IMR-90 (cell line): ENCODE measurements around the gene DUS3L. TPM values are rescaled to one million over a fixed set of nuclear protein-coding genes. Genes with fewer than 3 reads are reported as not detected.

Experiments used
- ATAC-seq: fragments of 200-7000 bp; cut with Tn5 transposase; 2 replicates; pipeline ENCODE4 v1.9.1; 2020; ENCODE audit warnings: low read depth, mild to moderate bottlenecking, moderate library complexity
- BruUV-seq: library from RNA; stranded (reverse); fragments of 400-500 nt; replicated peaks from 2 replicates; lab custom pipeline; 2021; lab: Mats Ljungman, UMichigan
- CTCF ChIA-PET: fragments of 300-600 bp; formaldehyde crosslinking; extraction: SDS; loops from one replicate; lab custom pipeline; 2021; ENCODE audit warnings: antibody characterized with exemption; lab: Yijun Ruan, JAX
- POLR2A ChIA-PET: fragments of 300-600 bp; sonication (Branson Sonifier 250); formaldehyde crosslinking; loops from one replicate; lab custom pipeline; 2022; ENCODE audit warnings: antibody characterized with exemption; ENCODE audit not compliant: unreplicated experiment; lab: Charles Lee
- DNase-seq: peaks from one replicate; pipeline ENCODE4 v3.0.0; 2013
- H2AFZ ChIP-seq: replicated peaks from 2 replicates; pipeline ENCODE3; 2013; ENCODE audit warnings: low read length, mild to moderate bottlenecking; ENCODE audit not compliant: poor library complexity
- H2AK5ac ChIP-seq: 2 replicates; pipeline ENCODE4 v1.6.1; 2013; ENCODE audit warnings: low read depth, low read length, inconsistent platforms
- H2AK9ac ChIP-seq: replicated peaks from 2 replicates; pipeline ENCODE3; 2013; ENCODE audit warnings: mild to moderate bottlenecking, low read depth, low read length, moderate library complexity; ENCODE audit not compliant: poor library complexity
- H2BK120ac ChIP-seq: 2 replicates; pipeline ENCODE4 v1.6.1; 2013; ENCODE audit warnings: low read depth, low read length, inconsistent platforms
- H2BK15ac ChIP-seq: 3 replicates; pipeline ENCODE4 v1.6.1; 2013; ENCODE audit warnings: low read depth, low read length, inconsistent platforms
- H2BK20ac ChIP-seq: 2 replicates; pipeline ENCODE4 v1.6.1; 2013; ENCODE audit warnings: low read depth, mild to moderate bottlenecking, inconsistent platforms, low read length, moderate library complexity
- H2BK5ac ChIP-seq: 2 replicates; pipeline ENCODE4 v1.6.1; 2013; ENCODE audit warnings: mild to moderate bottlenecking, low read depth, low read length, inconsistent platforms; ENCODE audit not compliant: poor library complexity, severe bottlenecking
- H3K14ac ChIP-seq: replicated peaks from 2 replicates; pipeline ENCODE4 v1.6.1; 2013; ENCODE audit warnings: low read depth, low read length, inconsistent platforms
- H3K18ac ChIP-seq: 2 replicates; pipeline ENCODE4 v1.6.1; 2013; ENCODE audit warnings: low read depth, low read length, control low read depth
- H3K23ac ChIP-seq: 2 replicates; pipeline ENCODE4 v1.6.1; 2013; ENCODE audit warnings: low read depth, low read length, inconsistent platforms
- H3K27ac ChIP-seq: 2 replicates; pipeline ENCODE4 v1.5.1; 2013; ENCODE audit warnings: mild to moderate bottlenecking, control low read depth, low read length; ENCODE audit not compliant: insufficient read depth
- H3K27me3 ChIP-seq: 2 replicates; pipeline ENCODE4 v1.6.1; 2013; ENCODE audit warnings: low read length; ENCODE audit not compliant: control insufficient read depth, insufficient read depth
- H3K36me3 ChIP-seq: 2 replicates; pipeline ENCODE4 v1.6.1; 2013; ENCODE audit warnings: low read length, mixed read lengths; ENCODE audit not compliant: control insufficient read depth, insufficient read depth
- H3K4ac ChIP-seq: 2 replicates; pipeline ENCODE4 v1.6.1; 2013; ENCODE audit warnings: low read depth, low read length, inconsistent platforms
- H3K4me1 ChIP-seq: 2 replicates; pipeline ENCODE4 v1.6.1; 2013; ENCODE audit warnings: low read length, mixed read lengths; ENCODE audit not compliant: control insufficient read depth, insufficient read depth
- H3K4me2 ChIP-seq: 2 replicates; pipeline ENCODE4 v1.6.1; 2013; ENCODE audit warnings: low read depth, mild to moderate bottlenecking, control low read depth, low read length, moderate library complexity
- H3K4me3 ChIP-seq: 2 replicates; pipeline ENCODE4 v1.5.1; 2013; ENCODE audit warnings: low read depth, mild to moderate bottlenecking, control low read depth, low read length, moderate library complexity; ENCODE audit not compliant: insufficient read depth
- H3K56ac ChIP-seq: 2 replicates; pipeline ENCODE4 v1.6.1; 2013; ENCODE audit warnings: low read length, inconsistent platforms; ENCODE audit not compliant: insufficient read depth; ENCODE audit errors: extremely low read depth
- H3K79me1 ChIP-seq, 2 experiments: 2 replicates each; pipeline ENCODE4 v1.6.1; 2013; ENCODE audit warnings: low read length in 2 of 2, inconsistent platforms in 1 of 2, low read depth in 1 of 2
- H3K9ac ChIP-seq: 2 replicates; pipeline ENCODE4 v1.6.1; 2013; ENCODE audit warnings: low read depth, low read length, control low read depth
- H3K9me1 ChIP-seq: 2 replicates; pipeline ENCODE4 v1.6.1; 2013; ENCODE audit warnings: low read length, inconsistent platforms; ENCODE audit not compliant: insufficient read depth
- H3K9me3 ChIP-seq: 2 replicates; pipeline ENCODE4 v1.6.1; 2013; ENCODE audit warnings: low read length; ENCODE audit not compliant: control insufficient read depth, insufficient read depth
- H4K20me1 ChIP-seq: 2 replicates; pipeline ENCODE4 v1.6.1; 2013; ENCODE audit warnings: low read length, inconsistent platforms; ENCODE audit not compliant: insufficient read depth
- H4K5ac ChIP-seq: 2 replicates; pipeline ENCODE4 v1.6.1; 2013; ENCODE audit warnings: mild to moderate bottlenecking, low read depth, low read length, control low read depth
- H4K8ac ChIP-seq, 2 experiments: 2 replicates each; pipeline ENCODE4 v1.6.1; 2013; ENCODE audit warnings: low read depth in 2 of 2, low read length in 2 of 2, control low read depth in 1 of 2, inconsistent platforms in 1 of 2
- H4K91ac ChIP-seq: 2 replicates; pipeline ENCODE4 v1.6.1; 2013; ENCODE audit warnings: low read depth, low read length, inconsistent platforms; ENCODE audit not compliant: insufficient read depth
- CEBPB ChIP-seq: IDR thresholded peaks from 2 replicates; pipeline ENCODE4 v1.6.1; 2012; ENCODE audit warnings: low read depth, low read length, improper control_type of control experiment
- WGBS, 2 experiments: methylation state at CpG; one replicate each; pipeline versions ENCODE4 v1.1.5 to v1.1.7; 2013; ENCODE audit warnings: missing lambda C conversion rate in 2 of 2; ENCODE audit not compliant: insufficient read length in 1 of 2; ENCODE audit errors: extremely low coverage in 2 of 2; 5-methylcytosine and 5-hydroxymethylcytosine counted together
- dilution Hi-C: fragments of 300-500 bp; cut with HindIII; formaldehyde crosslinking; loops from one replicate; pipeline ENCODE4 v1.14.3; 2018; ENCODE audit warnings: low sequenced_read_pairs; ENCODE audit not compliant: unreplicated experiment
- in situ Hi-C: fragments of 300-500 bp; cut with MboI; formaldehyde crosslinking; loops from 3 replicates; pipeline ENCODE4 v1.14.3; 2019; ENCODE audit warnings: low sequenced_read_pairs, inconsistent platforms, mixed read lengths
- intact Hi-C: fragments of 100-400 bp; cut with micrococcal nuclease; formaldehyde crosslinking; loops from 2 replicates; pipeline ENCODE4 v1.10.0; 2022
- polyA plus RNA-seq, 3 experiments: library from polyadenylated mRNA; depleted of rRNA; stranded (reverse); fragments of >200 nt; gene quantifications; 2 replicates each; pipeline ENCODE4 v1.2.3, GENCODE V29; 2012; ENCODE audit warnings: low replicate concordance in 1 of 3
- total RNA-seq: library from RNA; depleted of rRNA; stranded (reverse); fragments of >200 nt; gene quantifications from 2 replicates; pipeline ENCODE4 v1.2.3, GENCODE V29; 2012; rRNA removed
- TF ChIP-seq, protein P1 (sequence below): fragments of 150-350 bp; IDR thresholded peaks from 2 replicates; pipeline ENCODE4 v1.6.1; 2016; ENCODE audit warnings: low read depth, mild to moderate bottlenecking, low read length, moderate library complexity, borderline replicate concordance
- TF ChIP-seq, protein P2 (sequence below): fragments of 150-350 bp; IDR thresholded peaks from 2 replicates; pipeline ENCODE4 v1.6.1; 2017; ENCODE audit warnings: mild to moderate bottlenecking, antibody characterized with exemption, low read length, low read depth

DUS3L gene
- total and polyA plus RNA-seq, 2 of the 4 experiments (the other 2 are of a cell fraction) = 12.4 to 21.3 TPM

DNA sequence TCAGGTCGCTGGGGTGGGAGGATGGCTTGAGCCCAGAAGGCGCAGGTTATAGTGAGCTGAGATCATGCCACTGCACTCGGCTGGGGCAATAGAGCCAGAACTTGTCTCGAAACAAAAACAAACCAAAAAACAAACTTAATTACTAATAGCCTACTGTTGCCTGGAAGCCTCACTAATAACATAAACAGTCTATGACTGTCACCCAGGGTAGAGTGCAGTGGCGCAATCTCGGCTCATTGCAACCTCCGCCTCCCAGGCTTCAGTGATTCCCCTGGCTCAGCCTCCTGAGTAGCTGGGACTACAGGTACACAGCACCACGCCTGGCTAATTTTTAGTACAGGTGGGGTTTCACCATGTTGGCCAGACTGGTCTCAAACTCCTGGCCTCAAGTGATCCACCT, 52.5 kb downstream of the DUS3L start:
- no peaks in the 10 kb centered on the region for H3K79me1 ChIP-seq
- no peak overlapping the region for H3K4me3 ChIP-seq
- no peaks in the 10 kb centered on the region for H4K20me1 ChIP-seq
- no peaks in the 10 kb centered on the region for H3K36me3 ChIP-seq
- H3K9me1 ChIP-seq = peaks cover 3% of the 10 kb centered on the region; the same call in 1 of the 2 replicates
- H2BK20ac ChIP-seq = no peak overlapping the region
- H3K27me3 ChIP-seq = no peaks in the 10 kb centered on the region
- no peak overlapping the region for H3K27ac ChIP-seq
- no peak overlapping the region for H3K14ac ChIP-seq
- no peak overlapping the region for H3K4ac ChIP-seq
- H4K5ac ChIP-seq = no peak overlapping the region
- 70% methylated on average over 2 of the region's 8 CpGs; no CpG with 5 or more reads in 1 of the 2 experiments for WGBS, 2 experiments
- dilution Hi-C loops (no loop called here), in situ Hi-C loops (no loop called here), intact Hi-C loops (no loop called here)
- no peak overlapping the region for H3K9ac ChIP-seq
- H4K91ac ChIP-seq = no peak overlapping the region
- no peak overlapping the region for H3K56ac ChIP-seq
- ATAC-seq = no peak; the same call in 1 of the 2 replicates
- no peak overlapping the region for H4K8ac ChIP-seq
- H3K18ac ChIP-seq = no peak overlapping the region
- H3K23ac ChIP-seq = no peak overlapping the region
- TF ChIP-seq, protein P1, sequence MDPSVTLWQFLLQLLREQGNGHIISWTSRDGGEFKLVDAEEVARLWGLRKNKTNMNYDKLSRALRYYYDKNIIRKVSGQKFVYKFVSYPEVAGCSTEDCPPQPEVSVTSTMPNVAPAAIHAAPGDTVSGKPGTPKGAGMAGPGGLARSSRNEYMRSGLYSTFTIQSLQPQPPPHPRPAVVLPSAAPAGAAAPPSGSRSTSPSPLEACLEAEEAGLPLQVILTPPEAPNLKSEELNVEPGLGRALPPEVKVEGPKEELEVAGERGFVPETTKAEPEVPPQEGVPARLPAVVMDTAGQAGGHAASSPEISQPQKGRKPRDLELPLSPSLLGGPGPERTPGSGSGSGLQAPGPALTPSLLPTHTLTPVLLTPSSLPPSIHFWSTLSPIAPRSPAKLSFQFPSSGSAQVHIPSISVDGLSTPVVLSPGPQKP = no peak
- TF ChIP-seq CEBPB = peak; percentile 86
- TF ChIP-seq, protein P2, sequence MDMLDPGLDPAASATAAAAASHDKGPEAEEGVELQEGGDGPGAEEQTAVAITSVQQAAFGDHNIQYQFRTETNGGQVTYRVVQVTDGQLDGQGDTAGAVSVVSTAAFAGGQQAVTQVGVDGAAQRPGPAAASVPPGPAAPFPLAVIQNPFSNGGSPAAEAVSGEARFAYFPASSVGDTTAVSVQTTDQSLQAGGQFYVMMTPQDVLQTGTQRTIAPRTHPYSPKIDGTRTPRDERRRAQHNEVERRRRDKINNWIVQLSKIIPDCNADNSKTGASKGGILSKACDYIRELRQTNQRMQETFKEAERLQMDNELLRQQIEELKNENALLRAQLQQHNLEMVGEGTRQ = no peak
- no peak overlapping the region for H2BK15ac ChIP-seq
- ChIA-PET CTCF (no interaction called here), POLR2A (no interaction called here)
- H2AK5ac ChIP-seq = no peak overlapping the region
- H2BK120ac ChIP-seq = no peak overlapping the region
- H3K4me1 ChIP-seq = no peaks in the 10 kb centered on the region
- no peak overlapping the region for H2AFZ ChIP-seq
- H3K4me2 ChIP-seq = no peak overlapping the region
- no peak overlapping the region for H2AK9ac ChIP-seq
- no peak for DNase-seq
- no peak overlapping the region for H2BK5ac ChIP-seq
- BruUV-seq = no TSS peak
- H3K9me3 ChIP-seq = no peaks in the 10 kb centered on the region

Other genes starting within 250 kb of the DUS3L start
- gene TINCR, start 223.2 kb downstream of the DUS3L start, total RNA-seq = not detected in 2 replicates
- 0.03 and 0.05 TPM in 2 replicates for gene TINCR, start 223.2 kb downstream of the DUS3L start, polyA plus RNA-seq (2012; rRNA removed)
- 11.8 and 17.8 TPM in 2 replicates for gene SAFB2, start 168.4 kb downstream of the DUS3L start, total RNA-seq
- gene SAFB2, start 168.4 kb downstream of the DUS3L start, polyA plus RNA-seq (2012; rRNA removed) = 26.2 and 28.6 TPM in 2 replicates
- 18.5 and 26.1 TPM in 2 replicates for gene SAFB, start 168.1 kb downstream of the DUS3L start, total RNA-seq
- 36.6 and 41.2 TPM in 2 replicates for gene SAFB, start 168.1 kb downstream of the DUS3L start, polyA plus RNA-seq (2012; rRNA removed)
- gene MICOS13, start 110.6 kb downstream of the DUS3L start, total RNA-seq = 14.5 and 15.8 TPM in 2 replicates
- gene MICOS13, start 110.6 kb downstream of the DUS3L start, polyA plus RNA-seq (2012; rRNA removed) = 48.9 and 80.2 TPM in 2 replicates
- 1.9 and 2.2 TPM in 2 replicates for gene HSD11B1L, start 110.1 kb downstream of the DUS3L start, total RNA-seq
- gene HSD11B1L, start 110.1 kb downstream of the DUS3L start, polyA plus RNA-seq (2012; rRNA removed) = 7.2 and 8.2 TPM in 2 replicates
- 232 and 251 TPM in 2 replicates for gene RPL36, start 100.9 kb downstream of the DUS3L start, total RNA-seq
- gene RPL36, start 100.9 kb downstream of the DUS3L start, polyA plus RNA-seq (2012; rRNA removed) = 757 and 1,037 TPM in 2 replicates
- gene LONP1, start 71.0 kb downstream of the DUS3L start, total RNA-seq = 64.2 and 70.3 TPM in 2 replicates
- gene LONP1, start 71.0 kb downstream of the DUS3L start, polyA plus RNA-seq (2012; rRNA removed) = 90.9 and 93.2 TPM in 2 replicates
- gene CATSPERD, start 70.5 kb downstream of the DUS3L start, total RNA-seq = not detected in 2 replicates
- not detected in 2 replicates for gene CATSPERD, start 70.5 kb downstream of the DUS3L start, polyA plus RNA-seq (2012; rRNA removed)
- 0.28 TPM in 1 of 2 replicates, not detected in the other for gene PRR22, start 6.4 kb downstream of the DUS3L start, total RNA-seq
- gene PRR22, start 6.4 kb downstream of the DUS3L start, polyA plus RNA-seq (2012; rRNA removed) = 0.92 and 1.6 TPM in 2 replicates
- 0.18 TPM in 1 of 2 replicates, not detected in the other for gene NRTN, start 13.9 kb upstream of the DUS3L start, total RNA-seq
- 0.17 and 0.37 TPM in 2 replicates for gene NRTN, start 13.9 kb upstream of the DUS3L start, polyA plus RNA-seq (2012; rRNA removed)
- not detected in 2 replicates for gene FUT6, start 48.5 kb upstream of the DUS3L start, total RNA-seq
- gene FUT6, start 48.5 kb upstream of the DUS3L start, polyA plus RNA-seq (2012; rRNA removed) = not detected in 2 replicates
- gene FUT3, start 60.3 kb upstream of the DUS3L start, total RNA-seq = not detected in 2 replicates
- not detected in 2 replicates for gene FUT3, start 60.3 kb upstream of the DUS3L start, polyA plus RNA-seq (2012; rRNA removed)
- gene FUT5, start 79.4 kb upstream of the DUS3L start, total RNA-seq = not detected in 2 replicates
- not detected in 2 replicates for gene FUT5, start 79.4 kb upstream of the DUS3L start, polyA plus RNA-seq (2012; rRNA removed)
- gene NDUFA11, start 112.6 kb upstream of the DUS3L start, total RNA-seq = 297 and 375 TPM in 2 replicates
- 1,140 and 1,276 TPM in 2 replicates for gene NDUFA11, start 112.6 kb upstream of the DUS3L start, polyA plus RNA-seq (2012; rRNA removed)
- 1.4 and 1.7 TPM in 2 replicates for gene VMAC, start 113.7 kb upstream of the DUS3L start, total RNA-seq
- gene VMAC, start 113.7 kb upstream of the DUS3L start, polyA plus RNA-seq (2012; rRNA removed) = 3.1 TPM in 2 replicates
- gene CAPS, start 123.1 kb upstream of the DUS3L start, total RNA-seq = 0.54 and 1.4 TPM in 2 replicates
- 4.9 and 5.6 TPM in 2 replicates for gene CAPS, start 123.1 kb upstream of the DUS3L start, polyA plus RNA-seq (2012; rRNA removed)
- gene RANBP3, start 187.0 kb upstream of the DUS3L start, total RNA-seq = 42.5 and 46.7 TPM in 2 replicates
- 111 and 165 TPM in 2 replicates for gene RANBP3, start 187.0 kb upstream of the DUS3L start, polyA plus RNA-seq (2012; rRNA removed)